HEK293 (cell line): ENCODE measurements around the gene LRBA.
"Not testable (repeated sequence)": the region's sequence is repeated elsewhere in the genome, so short reads cannot be mapped to it uniquely, and the experiment has no call there.

ENCODE experiments used
- CTCF ChIA-PET: fragments of 350-600 bp; formaldehyde crosslinking; extraction: SDS; loops from one replicate; lab custom pipeline; 2021; ENCODE audit warnings: antibody characterized with exemption; lab: Yijun Ruan, JAX
- POLR2A ChIA-PET: fragments of 300-600 bp; formaldehyde crosslinking; extraction: SDS; loops from one replicate; lab custom pipeline; 2020; ENCODE audit warnings: antibody characterized with exemption, inconsistent platforms; lab: Yijun Ruan, JAX
- H3K27ac ChIP-seq: fragments of 200-500 bp; sonication (Bioruptor generic); 2 replicates; pipeline ENCODE4 v1.5.1; 2014; ENCODE audit warnings: low read depth, low read length, control low read depth, inconsistent platforms; ENCODE audit errors: extremely low read depth
- H3K36me3 ChIP-seq, 2 experiments: fragments of 200-500 bp in 1 of 2; sonication (Bioruptor generic) in 1 of 2; 1 replicate in 1 of 2; 2 replicates in 1 of 2; pipeline ENCODE4 v1.5.1; 2014 to 2017; ENCODE audit warnings: inconsistent platforms in 2 of 2, low read length in 2 of 2; ENCODE audit not compliant: control insufficient read depth in 2 of 2, insufficient read depth in 1 of 2
- H3K4me1 ChIP-seq: fragments of 200-500 bp; sonication (Bioruptor generic); 2 replicates; pipeline ENCODE4 v1.5.1; 2014; ENCODE audit warnings: mild to moderate bottlenecking, low read length, inconsistent platforms; ENCODE audit not compliant: control insufficient read depth, insufficient read depth
- H3K4me3 ChIP-seq: 2 replicates; pipeline ENCODE4 v1.5.1; 2011; ENCODE audit warnings: low read depth, mild to moderate bottlenecking, control low read depth, low read length, moderate library complexity
- H3K9me3 ChIP-seq: fragments of 200-500 bp; sonication (Bioruptor generic); 2 replicates; pipeline ENCODE4 v1.5.1; 2014; ENCODE audit warnings: low read depth, low read length, inconsistent platforms; ENCODE audit not compliant: control insufficient read depth, insufficient read depth
- FEZF1 ChIP-seq: fragments of 450-650 bp; formaldehyde crosslinking; IDR thresholded peaks from 2 replicates; pipeline ENCODE4 v1.5.1; 2016; ENCODE audit warnings: missing biosample characterization, missing genetic modification characterization
- GLI2 ChIP-seq: fragments of 450-650 bp; formaldehyde crosslinking; IDR thresholded peaks from 2 replicates; pipeline ENCODE4; 2017; ENCODE audit warnings: missing biosample characterization, missing genetic modification characterization, low read depth, borderline replicate concordance
- MYNN ChIP-seq: fragments of 450-650 bp; formaldehyde crosslinking; IDR thresholded peaks from 2 replicates; pipeline ENCODE4 v1.5.1; 2016; ENCODE audit warnings: missing biosample characterization, missing genetic modification characterization, borderline replicate concordance
- REPIN1 ChIP-seq: fragments of 450-650 bp; formaldehyde crosslinking; IDR thresholded peaks from 2 replicates; pipeline ENCODE4 v1.5.1; 2017; ENCODE audit warnings: missing biosample characterization, missing genetic modification characterization, low read depth
- SALL2 ChIP-seq: fragments of 450-650 bp; formaldehyde crosslinking; IDR thresholded peaks from 2 replicates; pipeline ENCODE4 v1.5.0; 2017; ENCODE audit warnings: missing biosample characterization, mild to moderate bottlenecking, missing genetic modification characterization, borderline replicate concordance
- SCRT2 ChIP-seq: fragments of 450-650 bp; formaldehyde crosslinking; IDR thresholded peaks from 2 replicates; pipeline ENCODE4 v1.5.1; 2016; ENCODE audit warnings: missing biosample characterization, missing genetic modification characterization
- YY2 ChIP-seq: fragments of 450-650 bp; formaldehyde crosslinking; IDR thresholded peaks from 2 replicates; pipeline ENCODE4 v1.5.1; 2016; ENCODE audit warnings: missing biosample characterization, missing genetic modification characterization
- ZEB2 ChIP-seq: fragments of 450-650 bp; formaldehyde crosslinking; IDR thresholded peaks from 2 replicates; pipeline ENCODE4 v1.5.1; 2016; ENCODE audit warnings: missing biosample characterization, missing genetic modification characterization
- ZFP41 ChIP-seq: fragments of 450-650 bp; formaldehyde crosslinking; IDR thresholded peaks from 2 replicates; pipeline ENCODE4 v1.5.1; 2016; ENCODE audit warnings: missing biosample characterization, missing genetic modification characterization, borderline replicate concordance
- ZNF2 ChIP-seq: fragments of 450-650 bp; formaldehyde crosslinking; IDR thresholded peaks from 2 replicates; pipeline ENCODE4 v1.5.1; 2016; ENCODE audit warnings: missing biosample characterization, missing genetic modification characterization
- ZNF274 ChIP-seq, 2 experiments: fragments of 200-500 bp in 1 of 2; fragments of 450-650 bp in 1 of 2; sonication (Bioruptor generic) in 1 of 2; formaldehyde crosslinking in 1 of 2; IDR thresholded peaks; 2 replicates each; pipeline versions ENCODE4 v1.5.1 to v1.6.1; 2014 to 2016; ENCODE audit warnings: borderline replicate concordance in 1 of 2, inconsistent platforms in 1 of 2, low read length in 1 of 2, missing biosample characterization in 1 of 2, missing genetic modification characterization in 1 of 2
- ZNF530 ChIP-seq: fragments of 450-650 bp; formaldehyde crosslinking; IDR thresholded peaks from 2 replicates; pipeline ENCODE4 v1.5.1; 2016; ENCODE audit warnings: low read depth, missing biosample characterization, missing genetic modification characterization
- ZNF585B ChIP-seq: fragments of 450-650 bp; formaldehyde crosslinking; IDR thresholded peaks from 2 replicates; pipeline ENCODE4 v1.5.1; 2016; ENCODE audit warnings: missing biosample characterization, missing genetic modification characterization
- ZNF629 ChIP-seq: fragments of 450-650 bp; formaldehyde crosslinking; IDR thresholded peaks from 2 replicates; pipeline ENCODE4 v1.5.1; 2017; ENCODE audit warnings: missing biosample characterization, missing genetic modification characterization
- ZNF777 ChIP-seq: fragments of 450-650 bp; formaldehyde crosslinking; IDR thresholded peaks from 2 replicates; pipeline ENCODE4 v1.5.1; 2017; ENCODE audit warnings: missing biosample characterization, missing genetic modification characterization, borderline replicate concordance
- ZNF830 ChIP-seq: fragments of 450-650 bp; IDR thresholded peaks from 2 replicates; pipeline ENCODE4 v1.5.0; 2018; ENCODE audit warnings: missing biosample characterization, missing genetic modification characterization, low read depth, mild to moderate bottlenecking, moderate library complexity
- TF ChIP-seq, protein P1 (sequence below): fragments of 450-650 bp; formaldehyde crosslinking; IDR thresholded peaks from 2 replicates; pipeline ENCODE4 v1.5.1; 2017; ENCODE audit warnings: missing biosample characterization, missing genetic modification characterization
- TF ChIP-seq, protein P2 (sequence below): fragments of 450-650 bp; formaldehyde crosslinking; IDR thresholded peaks from 2 replicates; pipeline ENCODE4 v1.5.1; 2017; ENCODE audit warnings: missing biosample characterization, missing genetic modification characterization
- TF ChIP-seq, protein P3 (sequence below): fragments of 450-650 bp; formaldehyde crosslinking; IDR thresholded peaks from 2 replicates; pipeline ENCODE4 v1.5.1; 2017; ENCODE audit warnings: missing biosample characterization, missing genetic modification characterization
- TF ChIP-seq, protein P4 (sequence below): fragments of 450-650 bp; formaldehyde crosslinking; IDR thresholded peaks from 2 replicates; pipeline ENCODE4 v1.5.1; 2016; ENCODE audit warnings: missing biosample characterization, missing genetic modification characterization, low read depth
- TF ChIP-seq, protein P5 (sequence below): fragments of 450-650 bp; formaldehyde crosslinking; IDR thresholded peaks from 2 replicates; pipeline ENCODE4 v1.5.1; 2016; ENCODE audit warnings: missing biosample characterization, missing genetic modification characterization

The LRBA gene

DNA sequence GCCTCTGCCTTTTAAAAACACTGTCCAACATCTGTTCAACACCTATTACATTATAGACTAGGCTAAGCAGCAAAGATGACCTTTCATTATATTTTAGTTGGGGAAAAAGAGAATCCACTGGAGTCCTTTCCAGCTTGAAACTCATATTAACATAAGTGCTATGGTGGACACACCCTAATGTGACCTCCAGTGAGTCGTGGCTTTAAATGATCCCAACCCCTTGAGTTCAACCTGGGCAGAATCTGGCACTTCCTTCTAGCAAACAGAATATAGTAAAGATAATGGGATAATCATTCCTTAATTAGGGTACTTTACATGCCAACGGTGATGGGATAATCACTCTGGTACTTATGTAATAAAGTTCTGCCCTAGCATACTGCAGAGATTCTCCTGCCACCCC is 270.5 kb downstream of the LRBA start (continued):
- no peak for TF ChIP-seq GLI2 (tag by site-specific recombination)
- TF ChIP-seq, protein P1, sequence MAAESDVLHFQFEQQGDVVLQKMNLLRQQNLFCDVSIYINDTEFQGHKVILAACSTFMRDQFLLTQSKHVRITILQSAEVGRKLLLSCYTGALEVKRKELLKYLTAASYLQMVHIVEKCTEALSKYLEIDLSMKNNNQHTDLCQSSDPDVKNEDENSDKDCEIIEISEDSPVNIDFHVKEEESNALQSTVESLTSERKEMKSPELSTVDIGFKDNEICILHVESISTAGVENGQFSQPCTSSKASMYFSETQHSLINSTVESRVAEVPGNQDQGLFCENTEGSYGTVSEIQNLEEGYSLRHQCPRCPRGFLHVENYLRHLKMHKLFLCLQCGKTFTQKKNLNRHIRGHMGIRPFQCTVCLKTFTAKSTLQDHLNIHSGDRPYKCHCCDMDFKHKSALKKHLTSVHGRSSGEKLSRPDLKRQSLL: no peak
- no peak for TF ChIP-seq ZNF777 (tag by site-specific recombination)
- no peak for TF ChIP-seq SCRT2
- TF ChIP-seq ZNF585B (tag by site-specific recombination): no peak

DNA sequence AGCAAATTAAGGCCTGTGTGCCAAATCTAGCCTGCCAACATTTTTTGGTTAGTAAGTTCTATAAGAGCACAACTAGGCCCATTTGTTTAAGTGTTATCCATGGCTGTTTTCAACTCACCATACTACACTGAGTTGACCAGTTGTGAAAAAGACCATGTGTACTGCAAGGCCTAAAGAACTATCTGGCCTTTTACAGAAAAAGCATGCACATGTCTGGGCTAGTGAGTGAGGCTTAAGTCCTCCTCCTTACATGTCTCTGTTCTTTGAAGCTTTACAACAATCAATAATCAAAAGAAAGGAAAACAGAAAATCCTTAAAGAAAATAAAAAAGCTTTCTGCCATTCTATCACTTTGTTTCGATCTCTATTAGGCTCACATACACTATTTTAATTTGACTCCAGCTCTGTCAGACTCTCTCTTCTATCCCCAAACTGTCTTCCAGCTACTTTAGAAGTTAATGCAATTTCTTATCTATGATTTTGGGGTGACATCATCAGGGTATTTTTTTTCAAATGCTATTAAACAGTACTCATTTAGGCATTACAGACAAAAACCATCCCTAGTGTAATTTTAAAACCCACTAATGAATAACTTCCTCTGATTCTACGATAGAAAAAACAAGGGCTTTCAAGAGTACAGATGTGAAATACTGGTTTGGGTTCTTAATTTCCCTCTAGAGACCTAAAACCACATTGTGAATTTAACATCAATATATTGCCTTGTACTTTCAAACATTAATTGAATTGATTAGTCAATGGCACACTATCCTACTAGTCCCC is 271.3 kb downstream of the LRBA start:
- ChIA-PET CTCF (no interaction called here), POLR2A (no interaction called here)
- Histone ChIP-seq H3K36me3 (no peaks in the 10 kb centered on the region; a peak in 1 of 3 replicates), H3K4me3 (no peak overlapping the region), H3K4me1 (0 out of 2 replicates have a peak, but pooled peaks cover 3% of the 10 kb centered on the region), H3K27ac (no peak overlapping the region), H3K9me3 (no peaks in the 10 kb centered on the region)
- TF ChIP-seq, protein P2, sequence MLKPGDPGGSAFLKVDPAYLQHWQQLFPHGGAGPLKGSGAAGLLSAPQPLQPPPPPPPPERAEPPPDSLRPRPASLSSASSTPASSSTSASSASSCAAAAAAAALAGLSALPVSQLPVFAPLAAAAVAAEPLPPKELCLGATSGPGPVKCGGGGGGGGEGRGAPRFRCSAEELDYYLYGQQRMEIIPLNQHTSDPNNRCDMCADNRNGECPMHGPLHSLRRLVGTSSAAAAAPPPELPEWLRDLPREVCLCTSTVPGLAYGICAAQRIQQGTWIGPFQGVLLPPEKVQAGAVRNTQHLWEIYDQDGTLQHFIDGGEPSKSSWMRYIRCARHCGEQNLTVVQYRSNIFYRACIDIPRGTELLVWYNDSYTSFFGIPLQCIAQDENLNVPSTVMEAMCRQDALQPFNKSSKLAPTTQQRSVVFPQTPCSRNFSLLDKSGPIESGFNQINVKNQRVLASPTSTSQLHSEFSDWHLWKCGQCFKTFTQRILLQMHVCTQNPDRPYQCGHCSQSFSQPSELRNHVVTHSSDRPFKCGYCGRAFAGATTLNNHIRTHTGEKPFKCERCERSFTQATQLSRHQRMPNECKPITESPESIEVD (tag by site-specific recombination): peak; percentile 39
- no peak for TF ChIP-seq ZFP41 (tag by site-specific recombination)
- 0 out of 2 replicates have a peak, but pooled peaks have one; percentile 13 for TF ChIP-seq ZNF629 (tag by site-specific recombination)
- TF ChIP-seq REPIN1 (tag by site-specific recombination): no peak
- TF ChIP-seq, protein P3, sequence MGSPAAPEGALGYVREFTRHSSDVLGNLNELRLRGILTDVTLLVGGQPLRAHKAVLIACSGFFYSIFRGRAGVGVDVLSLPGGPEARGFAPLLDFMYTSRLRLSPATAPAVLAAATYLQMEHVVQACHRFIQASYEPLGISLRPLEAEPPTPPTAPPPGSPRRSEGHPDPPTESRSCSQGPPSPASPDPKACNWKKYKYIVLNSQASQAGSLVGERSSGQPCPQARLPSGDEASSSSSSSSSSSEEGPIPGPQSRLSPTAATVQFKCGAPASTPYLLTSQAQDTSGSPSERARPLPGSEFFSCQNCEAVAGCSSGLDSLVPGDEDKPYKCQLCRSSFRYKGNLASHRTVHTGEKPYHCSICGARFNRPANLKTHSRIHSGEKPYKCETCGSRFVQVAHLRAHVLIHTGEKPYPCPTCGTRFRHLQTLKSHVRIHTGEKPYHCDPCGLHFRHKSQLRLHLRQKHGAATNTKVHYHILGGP (tag by site-specific recombination): 0 out of 2 replicates have a peak, but pooled peaks have one; percentile 25
- TF ChIP-seq, protein P4, sequence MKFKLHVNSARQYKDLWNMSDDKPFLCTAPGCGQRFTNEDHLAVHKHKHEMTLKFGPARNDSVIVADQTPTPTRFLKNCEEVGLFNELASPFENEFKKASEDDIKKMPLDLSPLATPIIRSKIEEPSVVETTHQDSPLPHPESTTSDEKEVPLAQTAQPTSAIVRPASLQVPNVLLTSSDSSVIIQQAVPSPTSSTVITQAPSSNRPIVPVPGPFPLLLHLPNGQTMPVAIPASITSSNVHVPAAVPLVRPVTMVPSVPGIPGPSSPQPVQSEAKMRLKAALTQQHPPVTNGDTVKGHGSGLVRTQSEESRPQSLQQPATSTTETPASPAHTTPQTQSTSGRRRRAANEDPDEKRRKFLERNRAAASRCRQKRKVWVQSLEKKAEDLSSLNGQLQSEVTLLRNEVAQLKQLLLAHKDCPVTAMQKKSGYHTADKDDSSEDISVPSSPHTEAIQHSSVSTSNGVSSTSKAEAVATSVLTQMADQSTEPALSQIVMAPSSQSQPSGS (tag by site-specific recombination): peak; percentile 56

DNA sequence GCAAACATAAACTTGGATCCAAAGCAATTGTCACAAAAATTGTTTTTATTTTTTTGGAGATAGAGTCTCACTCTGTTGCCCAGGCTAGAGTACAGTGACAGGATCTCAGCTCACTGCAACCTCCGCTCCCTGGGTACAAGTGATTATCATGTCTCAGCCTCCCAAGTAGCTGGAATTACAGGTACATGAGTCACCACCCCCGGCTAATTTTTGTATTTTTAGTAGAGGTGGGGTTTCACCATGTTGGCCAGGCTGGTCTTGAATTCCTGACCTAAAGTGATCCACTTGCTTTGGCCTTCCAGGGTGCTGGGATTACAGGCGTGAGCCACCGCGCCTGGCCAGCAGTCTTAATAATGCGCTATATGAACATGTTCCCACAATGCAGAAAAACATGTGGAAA is 272.2 kb downstream of the LRBA start:
- H3K27ac ChIP-seq, H3K4me3 ChIP-seq, H3K4me1 ChIP-seq, H3K36me3 ChIP-seq, POLR2A ChIA-PET, H3K9me3 ChIP-seq: not testable (repeated sequence)
- CTCF ChIA-PET: interaction anchor here (0.6 kb wide), 2 partner anchors 11 to 12 kb away, joined by 3 read pairs; no protein-coding TSS in a partner anchor

DNA sequence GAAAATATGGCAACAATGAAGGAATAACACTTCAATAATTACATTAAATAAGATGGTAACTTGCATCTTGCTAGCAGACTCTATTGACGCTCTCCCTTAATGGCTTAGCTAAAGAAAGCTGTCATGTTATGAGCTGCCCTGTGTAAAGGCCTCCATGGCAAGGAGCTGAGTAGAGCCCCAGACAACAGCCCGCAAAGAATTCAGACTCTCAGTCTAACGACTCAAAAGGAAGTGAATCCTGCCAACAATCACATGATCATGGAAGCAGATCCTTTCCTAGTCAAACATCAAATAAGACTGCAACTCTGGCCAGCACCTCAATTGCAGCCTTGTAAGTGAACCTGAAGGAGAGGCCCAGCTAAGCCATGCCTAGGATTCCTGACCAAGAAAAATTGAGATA is 275.5 kb downstream of the LRBA start:
- ChIA-PET POLR2A (no interaction called here), CTCF (no interaction called here)
- no peak for TF ChIP-seq FEZF1
- no peak for TF ChIP-seq ZNF530 (tag by site-specific recombination)
- no peak for TF ChIP-seq YY2 (tag by site-specific recombination)
- TF ChIP-seq ZNF274 (IDR thresholded peaks at IDR 0.05; ENCODE audit: low read length): no peak
- TF ChIP-seq ZNF274 (tag by site-specific recombination; IDR thresholded peaks at IDR 0.05; ENCODE audit: borderline replicate concordance): no peak
- no peak for TF ChIP-seq ZNF830 (tag by site-specific recombination)
- no peak for TF ChIP-seq MYNN (tag by site-specific recombination)
- TF ChIP-seq, protein P5, sequence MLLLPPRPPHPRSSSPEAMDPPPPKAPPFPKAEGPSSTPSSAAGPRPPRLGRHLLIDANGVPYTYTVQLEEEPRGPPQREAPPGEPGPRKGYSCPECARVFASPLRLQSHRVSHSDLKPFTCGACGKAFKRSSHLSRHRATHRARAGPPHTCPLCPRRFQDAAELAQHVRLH (tag by site-specific recombination): no peak
- no peak for TF ChIP-seq ZNF2 (tag by site-specific recombination)
- TF ChIP-seq SCRT2: no peak
- no peak for TF ChIP-seq ZEB2
- no peak for TF ChIP-seq SALL2 (tag by site-specific recombination)

More for the DNA sequence above, 275.5 kb downstream of the LRBA start:
- no peaks in the 10 kb centered on the region; a peak in 1 of 3 replicates for H3K36me3 ChIP-seq
- no peak overlapping the region for H3K4me3 ChIP-seq
- H3K9me3 ChIP-seq: no peaks in the 10 kb centered on the region
- H3K4me1 ChIP-seq: 0 out of 2 replicates have a peak, but pooled peaks cover 3% of the 10 kb centered on the region
- no peak overlapping the region for H3K27ac ChIP-seq
